CD4-positive, alpha-beta T cell treated with Interleukin-15 for 4 hours (primary cell): ENCODE results near the gene SHROOM3.

Experiments used
- DNase-seq: peaks from one replicate; pipeline ENCODE4 v3.0.0-alpha.2; 2020; ENCODE audit warnings: low spot score

Gene SHROOM3

DNA sequence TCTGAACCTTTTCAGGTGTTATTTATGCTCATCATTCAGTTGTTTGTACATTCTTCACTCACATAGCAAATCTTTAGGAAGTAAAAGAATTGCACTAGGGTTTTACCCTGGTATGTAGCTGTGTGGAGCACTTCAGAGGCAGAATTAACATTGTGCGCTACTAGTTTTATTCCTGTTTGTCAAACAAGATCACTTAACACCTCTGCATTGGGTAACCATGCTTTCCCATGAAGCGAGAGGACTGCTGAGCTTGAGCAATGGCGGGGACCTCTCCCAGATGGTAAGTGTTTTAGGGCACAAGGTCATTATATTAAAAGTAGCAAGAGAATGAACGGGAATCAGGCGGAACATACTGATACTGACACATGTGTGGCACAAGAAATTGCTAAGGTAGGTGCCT is 59.2 kb downstream of the SHROOM3 start:
- no peak for DNase-seq

DNA sequence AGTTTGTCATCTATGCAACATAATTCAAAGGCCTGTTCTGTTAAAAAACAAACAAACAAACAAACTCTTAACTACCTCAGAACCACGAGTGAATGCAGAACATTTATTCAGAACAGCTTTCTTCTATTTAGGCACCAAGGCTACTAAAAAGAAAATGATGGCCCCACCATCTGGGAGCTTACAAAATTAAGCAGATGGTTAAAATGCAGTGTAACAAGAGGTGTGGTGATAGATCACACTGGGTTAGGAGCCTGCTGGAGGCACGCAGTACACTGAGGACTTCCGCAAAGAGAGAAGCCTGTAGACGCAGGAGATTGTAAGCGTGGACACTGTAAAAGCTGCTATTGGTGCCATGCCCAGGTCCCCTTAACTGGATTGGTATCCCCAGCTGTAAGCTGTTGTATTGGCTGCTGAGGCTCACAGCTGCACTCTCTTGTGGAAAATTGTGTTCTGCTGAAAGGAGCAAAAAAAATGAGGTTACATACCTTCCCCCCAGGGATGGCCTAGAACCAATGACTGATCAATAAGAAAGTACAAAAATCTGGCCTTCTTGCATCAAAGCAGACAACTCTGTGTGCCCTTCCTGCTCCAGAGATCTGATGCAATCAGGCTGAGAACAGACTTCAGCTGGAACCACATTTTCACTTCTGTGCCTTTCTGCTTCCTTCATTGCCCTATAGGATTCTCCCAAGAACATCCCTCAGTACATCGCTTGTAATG is 60.0 kb downstream of the SHROOM3 start:
- DNase-seq, result no peak

DNA sequence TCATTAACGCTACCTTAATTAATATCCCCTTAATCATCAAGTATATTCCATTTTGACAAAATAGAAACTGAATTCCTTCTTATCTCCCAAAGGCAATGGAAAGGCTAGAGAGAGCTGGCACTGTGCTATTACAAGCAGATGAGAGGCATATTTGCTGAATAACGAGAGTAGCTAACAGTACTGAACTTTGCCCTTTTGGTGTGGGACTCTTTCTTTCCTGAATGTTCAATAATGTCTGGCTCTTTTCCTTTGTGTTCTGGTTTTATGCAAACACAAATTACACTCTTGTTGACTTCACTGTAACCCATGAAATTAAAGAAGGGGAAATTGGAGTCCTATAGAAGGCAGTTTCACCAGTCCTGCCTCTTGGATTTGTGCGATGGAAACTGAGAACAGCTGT is 63.5 kb downstream of the SHROOM3 start:
- DNase-seq, result no peak

DNA sequence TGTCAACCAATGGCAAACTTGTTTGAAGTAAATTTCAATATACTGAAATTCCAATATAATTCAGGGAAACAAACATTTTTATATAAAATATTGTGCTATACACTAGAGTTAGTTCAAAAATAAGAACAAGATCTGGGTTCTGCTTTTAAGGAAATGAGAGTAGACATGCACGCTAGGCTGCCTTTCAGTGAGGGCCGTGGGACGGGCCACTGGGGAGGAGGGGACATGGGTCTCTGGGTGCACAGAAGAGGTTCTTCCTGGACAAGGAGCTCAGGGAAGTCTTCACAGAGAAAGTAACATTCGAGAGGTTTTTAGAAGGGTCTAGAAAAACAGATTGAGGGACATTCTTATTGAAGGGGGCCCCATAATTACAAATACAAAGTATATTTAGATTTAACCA is 64.4 kb downstream of the SHROOM3 start:
- no peak for DNase-seq

DNA sequence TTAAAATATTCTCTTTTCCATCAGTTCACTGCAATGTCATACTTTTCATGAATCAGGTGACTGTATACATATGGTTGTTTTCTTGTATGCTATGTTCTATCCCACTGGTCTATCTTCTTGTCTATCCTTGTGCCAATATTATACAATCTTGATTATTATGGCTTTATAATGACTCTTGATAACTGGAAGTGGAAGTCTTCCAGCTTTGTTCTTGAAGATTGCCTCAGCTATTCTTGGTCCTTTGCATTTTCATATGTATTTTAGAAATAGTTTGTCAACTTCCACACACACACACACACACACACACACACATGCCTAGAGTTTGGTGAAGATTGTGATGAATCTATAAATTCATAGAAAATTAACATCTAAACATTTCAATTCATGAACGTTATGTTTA is 67.9 kb downstream of the SHROOM3 start:
- no peak for DNase-seq

DNA sequence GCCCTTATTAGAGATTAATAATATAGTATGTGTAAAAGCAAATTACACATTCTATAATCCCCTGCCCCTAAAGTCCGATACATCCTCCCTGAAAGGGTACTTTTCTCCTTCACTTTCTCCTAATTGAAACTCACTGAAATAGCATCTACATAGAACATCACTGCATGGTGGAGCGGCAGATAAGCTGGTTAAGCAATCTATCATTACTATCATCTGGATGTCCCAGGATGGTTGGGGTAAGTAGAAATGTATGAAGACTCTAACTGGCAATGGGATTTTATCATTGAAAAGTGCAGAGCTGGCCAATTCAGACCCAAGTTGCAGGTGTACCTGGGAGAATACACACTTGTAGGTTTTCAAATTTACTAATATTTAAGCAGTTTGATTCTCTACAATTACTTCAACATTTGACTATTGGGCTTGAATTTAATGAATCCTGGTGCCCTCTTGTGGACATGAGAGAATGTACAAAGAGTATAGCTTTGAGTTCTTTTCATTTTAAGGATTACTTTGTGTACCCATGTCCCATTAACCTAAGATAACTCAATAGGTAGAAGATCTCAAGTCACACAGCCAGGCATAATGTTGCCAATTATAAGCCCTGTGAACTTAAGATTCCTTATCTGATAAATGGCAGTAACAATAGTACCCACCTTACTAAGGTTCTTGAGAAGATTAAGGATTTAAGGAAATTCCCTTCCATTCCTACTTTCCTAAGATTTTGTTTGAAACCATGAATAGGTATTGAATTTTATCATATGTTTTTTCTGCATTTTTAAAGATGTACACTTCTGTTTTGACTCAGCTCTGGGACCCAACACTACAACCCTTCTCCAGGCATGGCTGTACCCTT is 69.8 kb downstream of the SHROOM3 start:
- peak; percentile 20 for DNase-seq

DNA sequence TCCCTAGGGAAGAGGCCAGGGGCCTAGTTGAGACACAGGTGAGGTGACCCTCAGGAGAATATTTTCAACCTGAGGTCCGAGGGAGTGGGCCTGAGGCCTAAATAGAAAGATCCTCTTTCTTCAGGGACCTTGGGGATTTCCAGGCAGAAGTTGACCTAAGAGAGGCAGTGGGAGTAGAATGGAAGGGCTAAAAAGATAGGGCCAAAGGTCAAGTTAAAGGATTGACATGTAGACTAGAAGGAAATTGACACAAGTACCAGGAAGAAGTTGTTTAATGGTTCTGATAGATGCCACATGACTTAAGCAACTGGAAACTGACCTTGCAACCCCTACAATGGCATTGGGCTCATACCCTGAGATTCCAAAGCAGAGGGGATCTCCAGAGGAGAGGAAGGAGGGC is 76.9 kb downstream of the SHROOM3 start:
- no peak for DNase-seq

DNA sequence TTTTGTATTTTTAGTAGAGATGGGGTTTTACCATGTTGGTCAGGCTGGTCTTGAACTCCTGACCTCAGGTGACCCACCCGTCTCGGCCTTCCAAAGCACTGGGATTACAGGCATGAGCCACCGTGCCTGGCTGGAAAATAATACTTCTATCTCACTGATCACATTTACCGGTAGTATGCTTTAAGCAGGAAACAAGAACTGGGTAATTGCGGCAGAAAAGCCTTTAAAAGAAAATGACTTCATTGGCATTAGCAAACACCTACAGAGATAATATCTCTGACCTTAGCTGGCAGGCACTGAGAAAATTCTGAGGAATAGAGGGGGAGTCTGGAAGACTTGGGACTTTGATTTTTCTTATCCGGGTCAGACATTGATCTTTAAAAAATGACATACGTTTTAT is 78.5 kb downstream of the SHROOM3 start:
- no peak for DNase-seq

DNA sequence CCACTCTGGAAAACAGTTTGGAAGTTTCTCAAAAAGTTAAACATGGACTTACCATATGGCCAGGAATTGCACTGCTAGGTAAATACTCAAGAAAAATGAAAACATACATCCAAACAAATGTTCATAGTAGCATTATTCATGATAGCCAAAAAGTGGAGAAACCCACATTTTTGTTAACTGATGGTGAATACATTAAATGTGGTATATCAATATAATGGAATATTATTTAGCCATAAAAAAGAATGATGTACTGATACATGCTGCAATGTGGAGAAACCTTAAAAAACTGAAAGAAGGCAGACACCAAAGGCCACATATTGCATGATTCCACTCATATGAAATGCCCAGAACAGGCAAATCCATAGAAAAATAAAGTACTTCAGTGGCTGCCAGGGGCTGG is 79.1 kb downstream of the SHROOM3 start:
- no peak for DNase-seq

DNA sequence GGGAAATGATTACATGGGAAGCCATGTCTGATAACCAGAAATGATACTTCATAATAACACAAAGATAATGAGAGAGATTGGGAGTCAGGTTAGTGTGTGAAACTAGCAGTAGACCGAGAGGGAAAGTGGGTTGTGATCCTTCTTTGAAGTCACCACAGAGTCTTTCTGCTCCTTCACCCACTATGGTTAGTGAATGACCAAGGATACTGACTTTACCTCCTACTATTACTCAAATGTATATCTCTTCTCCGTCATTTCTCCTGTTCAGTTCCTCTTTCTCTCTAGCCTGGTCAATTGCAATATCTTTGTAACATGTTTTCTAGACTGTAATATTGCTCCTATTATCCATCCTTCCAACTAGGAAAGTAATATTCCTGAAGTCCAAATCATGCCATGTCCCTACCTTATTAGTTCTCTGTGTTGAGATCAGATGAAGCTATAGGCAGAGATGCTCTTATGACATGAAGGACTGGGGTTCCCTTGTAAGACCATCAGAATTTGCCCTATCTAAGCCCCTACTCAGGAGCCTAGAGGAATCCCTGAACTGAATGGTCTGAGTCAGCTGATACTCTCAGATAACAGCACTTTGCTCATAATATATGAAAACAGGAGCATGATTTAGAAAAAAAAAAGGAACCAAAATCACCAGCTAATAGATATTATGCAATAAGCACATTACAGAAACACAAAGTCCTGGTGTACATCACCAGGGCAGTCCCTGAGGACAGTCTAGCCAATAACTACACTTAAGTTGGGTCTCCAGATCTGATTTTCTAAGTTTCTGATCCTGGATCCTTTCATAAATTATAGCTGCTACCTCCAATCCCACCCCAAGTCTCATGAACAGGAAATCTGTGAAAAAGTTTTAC is 81.2 kb downstream of the SHROOM3 start:
- DNase-seq, result no peak

DNA sequence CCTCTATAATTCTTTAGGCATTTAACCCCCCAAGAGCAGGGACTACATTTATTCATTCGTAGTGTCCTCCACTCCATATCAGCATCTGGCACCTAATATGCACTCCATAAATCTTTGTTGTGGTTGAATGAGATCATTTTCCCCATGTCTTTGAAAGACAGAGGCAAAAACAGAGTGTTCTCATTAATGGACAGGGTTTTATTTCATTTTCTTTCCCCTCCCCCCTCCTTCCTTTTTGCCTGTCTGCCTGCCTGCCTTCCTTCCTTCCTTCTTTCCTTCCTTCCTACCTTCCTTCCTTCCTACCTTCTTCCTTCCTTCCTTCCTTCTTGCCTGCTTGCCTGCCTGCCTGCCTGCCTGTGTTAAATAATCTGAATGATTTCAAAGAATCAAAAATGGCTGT is 83.2 kb downstream of the SHROOM3 start:
- no peak for DNase-seq

DNA sequence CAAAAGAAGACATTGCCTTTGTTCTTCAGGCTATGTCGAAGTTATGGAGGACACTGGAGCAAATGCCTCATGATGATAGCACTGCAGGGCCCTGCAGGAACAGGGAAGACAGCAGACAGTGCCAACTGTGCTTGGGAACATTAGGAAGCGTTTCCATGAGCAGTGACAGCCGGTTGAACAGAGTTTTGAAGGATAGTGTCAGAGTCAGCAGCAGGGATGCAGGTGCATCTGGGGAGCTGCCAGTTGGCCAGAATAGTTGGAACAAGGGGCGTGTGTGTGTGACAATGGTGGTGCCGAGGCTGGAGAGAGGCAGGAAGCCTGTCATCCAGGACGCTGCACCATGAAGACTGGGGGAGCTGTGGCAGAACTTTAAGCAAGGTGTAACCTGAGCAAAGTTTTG is 88.6 kb downstream of the SHROOM3 start:
- no peak for DNase-seq

DNA sequence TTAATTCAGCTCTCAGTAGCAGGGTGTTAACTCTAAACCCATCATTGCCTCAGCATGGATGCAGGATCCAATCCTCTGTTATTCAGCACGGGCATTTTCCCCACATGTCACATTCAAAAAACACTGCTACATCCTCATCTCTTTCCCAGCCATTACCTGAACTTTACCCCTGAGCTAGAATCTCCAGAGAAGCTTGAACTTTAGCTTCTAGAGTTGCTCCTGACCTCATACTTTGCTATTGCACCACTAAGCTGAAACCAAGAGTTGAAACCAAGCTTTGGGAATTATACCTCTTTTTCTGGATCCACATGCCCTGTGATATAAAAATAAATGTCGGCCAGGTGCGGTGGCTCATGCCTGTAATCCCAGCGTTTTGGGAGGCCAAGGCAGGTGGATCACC is 90.7 kb downstream of the SHROOM3 start:
- no peak for DNase-seq

DNA sequence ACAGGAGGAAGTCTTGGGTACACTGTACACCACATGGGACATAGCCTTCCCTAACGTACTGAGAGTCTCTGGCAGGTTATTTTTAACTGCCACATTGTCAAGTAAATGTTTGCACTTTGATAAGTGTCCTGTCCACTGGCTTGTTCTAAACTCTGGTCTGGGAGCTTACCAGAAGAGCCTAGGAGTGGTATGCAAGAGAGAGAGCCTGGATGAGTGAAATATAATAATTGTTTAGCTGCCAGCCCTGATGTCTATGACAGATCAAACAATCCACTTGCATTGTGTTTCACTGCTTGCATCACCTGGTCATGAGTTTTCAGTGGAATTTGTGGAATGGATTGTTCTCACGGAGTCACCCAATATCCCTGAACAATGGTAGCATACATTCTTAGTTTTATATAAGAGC is 91.6 kb downstream of the SHROOM3 start:
- DNase-seq, result no peak

DNA sequence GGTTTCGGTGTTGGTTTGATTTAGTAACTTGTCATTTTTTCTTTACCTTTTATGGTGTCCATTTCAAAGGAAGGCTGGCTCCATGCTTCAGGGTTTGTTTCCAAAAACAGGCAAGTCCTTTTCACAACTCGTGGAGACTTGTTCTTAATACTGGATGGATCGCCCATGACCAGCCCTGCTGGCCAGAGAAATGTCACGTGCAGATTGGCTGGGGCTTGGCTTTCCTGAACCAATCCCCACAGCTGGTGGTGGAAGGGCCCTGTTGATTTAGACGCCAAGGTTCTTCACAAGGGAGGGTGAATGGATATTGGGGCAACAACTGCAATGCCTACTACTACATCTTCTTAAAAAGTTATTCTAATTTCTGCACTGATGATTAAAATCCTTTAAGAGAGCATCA is 92.6 kb downstream of the SHROOM3 start:
- no peak for DNase-seq

DNA sequence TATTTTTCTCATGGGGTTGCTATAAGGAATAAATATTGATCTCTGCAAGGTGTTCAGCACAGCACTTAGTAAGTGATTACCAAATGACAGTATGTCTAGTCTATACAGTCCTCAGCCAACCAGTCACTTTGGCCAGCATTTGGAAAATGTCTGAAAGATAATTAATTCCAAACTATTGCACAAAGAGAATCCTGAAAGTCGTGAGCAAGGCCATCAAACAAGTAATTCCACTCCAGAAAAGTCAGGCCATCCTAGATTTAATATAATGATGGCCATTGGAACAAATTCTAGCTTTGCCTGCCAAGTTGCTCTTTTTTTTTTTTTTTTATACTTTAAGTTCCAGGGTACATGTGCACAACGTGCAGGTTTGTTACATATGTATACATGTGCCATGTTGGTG is 96.6 kb downstream of the SHROOM3 start:
- DNase-seq, result no peak

DNA sequence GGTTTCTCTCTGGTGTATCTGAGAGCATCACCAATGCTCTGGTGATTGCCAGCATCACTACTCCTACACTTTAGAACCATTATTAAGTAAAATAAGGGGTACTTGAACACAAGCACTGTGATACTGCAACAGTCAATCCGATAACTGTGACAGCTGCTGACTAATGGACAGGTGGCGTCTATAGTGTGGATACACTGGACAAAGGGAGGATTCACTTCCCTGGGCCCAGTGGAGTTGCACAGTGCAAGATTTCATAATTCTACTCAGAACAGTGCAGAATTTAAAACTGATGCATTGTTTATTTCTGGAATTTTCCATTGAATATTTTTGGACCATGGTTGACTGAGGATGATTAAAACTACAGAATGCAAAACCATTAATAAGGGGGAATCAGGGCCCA is 97.8 kb downstream of the SHROOM3 start:
- DNase-seq, result no peak

DNA sequence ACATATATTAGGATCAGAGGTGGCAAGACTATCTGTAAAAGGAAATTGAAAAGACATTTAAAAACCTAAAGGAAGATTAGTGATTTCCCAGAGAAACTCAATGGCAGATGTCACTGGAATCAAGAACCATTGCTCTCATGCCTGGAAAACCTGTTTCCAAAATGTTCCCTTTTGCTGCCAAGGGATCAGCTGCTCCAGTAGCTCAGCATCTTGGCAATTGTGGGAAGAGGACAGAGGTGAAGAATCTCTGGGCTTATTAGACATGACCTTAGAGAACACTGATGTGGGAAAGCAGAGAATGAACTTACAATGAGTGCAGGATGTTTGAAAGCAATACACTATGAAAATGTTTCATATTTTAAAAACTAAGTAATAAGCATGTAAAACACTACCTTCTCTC is 98.3 kb downstream of the SHROOM3 start:
- DNase-seq, result no peak

DNA sequence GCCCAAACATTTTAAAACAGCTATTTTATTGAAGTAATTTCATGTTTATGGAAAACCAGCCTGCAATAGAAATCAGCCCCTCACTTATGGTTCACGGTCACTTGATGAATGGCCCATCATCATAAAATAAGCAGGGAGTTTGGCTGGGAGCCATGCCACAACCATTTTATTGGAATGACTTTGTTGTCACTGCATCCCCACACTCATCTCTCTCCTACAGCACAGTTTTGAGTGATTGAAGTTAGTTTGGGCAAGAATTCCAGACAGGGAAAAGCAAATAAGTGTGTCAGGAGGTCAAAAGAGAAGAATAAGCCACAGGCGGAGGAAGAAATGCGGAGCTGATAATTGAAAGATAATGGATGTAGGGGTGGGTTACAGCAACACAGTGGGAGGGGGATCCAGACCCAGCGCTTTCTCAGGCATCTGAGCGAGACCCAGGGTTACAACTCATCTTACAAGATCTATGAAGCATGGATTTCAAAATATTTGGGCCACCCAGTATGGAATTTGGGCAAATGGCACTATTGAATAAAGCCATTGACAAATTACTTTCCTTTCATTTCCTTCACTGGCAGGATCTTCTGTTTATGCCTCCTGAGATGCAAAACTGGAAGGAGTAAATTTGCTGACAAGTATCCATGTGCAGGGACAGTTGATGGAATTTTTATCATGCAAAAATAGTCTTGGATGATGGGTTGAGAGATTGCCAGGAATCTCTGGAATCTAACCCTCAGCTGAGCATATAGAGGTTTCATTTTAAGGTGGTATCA is 100.8 kb downstream of the SHROOM3 start:
- DNase-seq, result no peak

DNA sequence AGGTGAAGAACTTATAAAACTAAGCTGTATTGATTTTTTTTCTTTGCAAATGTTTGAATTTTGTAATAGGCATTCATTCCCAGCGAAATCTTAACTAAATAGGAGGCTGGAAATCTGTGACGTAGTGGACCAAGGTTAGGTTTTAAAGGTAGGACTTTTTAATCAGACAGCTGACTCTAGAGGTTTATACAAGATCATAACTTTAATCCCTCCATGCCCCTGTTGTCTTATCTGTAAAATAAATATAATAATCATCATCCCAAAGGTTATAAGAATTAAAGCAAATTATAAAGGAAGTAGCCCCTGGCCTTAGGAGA is 101.3 kb downstream of the SHROOM3 start:
- DNase-seq, result no peak

DNA sequence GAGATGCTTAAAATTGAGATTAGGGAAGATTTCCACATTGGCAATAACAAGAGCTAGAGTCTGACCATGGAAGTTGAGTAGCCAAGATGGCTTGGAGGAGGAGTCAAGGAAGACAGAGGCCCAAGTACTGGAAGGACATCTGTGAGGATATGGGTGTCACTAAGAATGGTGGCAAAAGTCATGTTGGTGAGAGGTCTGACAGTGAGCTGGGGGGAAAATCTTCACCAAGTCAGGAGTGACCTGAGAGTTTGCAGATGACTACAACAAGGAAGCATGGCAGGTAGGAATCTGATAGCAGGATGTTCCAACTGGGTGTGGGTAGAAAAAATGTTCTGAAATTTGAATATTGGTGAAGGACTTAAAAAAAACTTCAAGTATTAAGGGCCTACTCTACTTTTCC is 103.3 kb downstream of the SHROOM3 start:
- no peak for DNase-seq

DNA sequence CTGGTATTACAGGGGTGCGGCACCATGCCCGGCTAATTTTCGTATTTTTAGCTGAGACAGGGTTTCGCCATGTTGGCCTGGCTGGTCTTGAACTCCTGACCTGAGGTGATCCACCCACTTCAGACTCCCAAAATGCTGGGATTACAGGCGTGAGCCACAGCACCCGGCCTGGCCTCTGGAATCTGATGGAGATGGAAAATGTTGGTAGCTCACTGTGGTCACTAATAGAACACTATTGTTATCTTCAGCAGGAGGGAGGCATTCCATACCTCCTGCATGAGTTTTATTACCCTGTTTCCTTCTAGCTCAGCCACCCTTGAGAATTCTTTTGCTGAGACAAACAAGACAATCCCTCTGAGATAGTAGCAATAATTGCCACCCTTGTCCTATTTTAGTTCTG is 105.0 kb downstream of the SHROOM3 start:
- DNase-seq, result no peak
